TTC549 (cell line): ENCODE data around the gene SBF2.
A peak's percentile ranks its signal among the peaks of the same experiment; 100 is the strongest.
"Not testable (repeated sequence)": the region's sequence is repeated elsewhere in the genome, so short reads cannot be mapped to it uniquely, and the experiment has no call there.

Source experiments
- FAIRE-seq: peaks from 2 replicates; lab custom pipeline; 2012; peaks lifted over from hg19 to GRCh38; lab: Jason Lieb, UNC

The SBF2 gene

GRCh38 chr11:10051868-10052586 lies 242.0 kb downstream of the SBF2 start:
- no peak for FAIRE-seq

- no peak for FAIRE-seq
These were observed 243.5 kb downstream of the SBF2 start for GRCh38 chr11:10050561-10050960.

- FAIRE-seq: no peak
These were observed 244.3 kb downstream of the SBF2 start for GRCh38 chr11:10049756-10050155.

GRCh38 chr11:10048350-10048749 lies 245.7 kb downstream of the SBF2 start:
- FAIRE-seq: no peak

- FAIRE-seq: no peak
These were observed 249.4 kb downstream of the SBF2 start for GRCh38 chr11:10044618-10045017.

GRCh38 chr11:10042699-10043098 lies 251.3 kb downstream of the SBF2 start:
- FAIRE-seq: no peak

- no peak for FAIRE-seq
These were observed 252.1 kb downstream of the SBF2 start for GRCh38 chr11:10041748-10042446.

GRCh38 chr11:10041332-10041731 lies 252.7 kb downstream of the SBF2 start:
- no peak for FAIRE-seq

GRCh38 chr11:10038521-10039302 lies 255.3 kb downstream of the SBF2 start:
- FAIRE-seq: peak; percentile 70

- not testable (repeated sequence) for FAIRE-seq
These were observed 258.1 kb downstream of the SBF2 start for GRCh38 chr11:10035932-10036331.

- no peak for FAIRE-seq
These were observed 261.1 kb downstream of the SBF2 start for GRCh38 chr11:10032935-10033334.

- no peak for FAIRE-seq
These were observed 263.9 kb downstream of the SBF2 start for GRCh38 chr11:10030122-10030490.

GRCh38 chr11:10029386-10030121 lies 264.5 kb downstream of the SBF2 start:
- FAIRE-seq: no peak

GRCh38 chr11:10026514-10026913 lies 267.5 kb downstream of the SBF2 start:
- no peak for FAIRE-seq

GRCh38 chr11:10023212-10023611 lies 270.8 kb downstream of the SBF2 start:
- FAIRE-seq: no peak

GRCh38 chr11:10022764-10023163 lies 271.3 kb downstream of the SBF2 start:
- no peak for FAIRE-seq

GRCh38 chr11:10021563-10021962 lies 272.5 kb downstream of the SBF2 start:
- FAIRE-seq: no peak

- no peak for FAIRE-seq
These were observed 273.9 kb downstream of the SBF2 start for GRCh38 chr11:10019906-10020682.

- no peak for FAIRE-seq
These were observed 276.1 kb downstream of the SBF2 start for GRCh38 chr11:10017911-10018310.

- FAIRE-seq: no peak
These were observed 277.0 kb downstream of the SBF2 start for GRCh38 chr11:10017050-10017449.

GRCh38 chr11:10012068-10012467 lies 282.0 kb downstream of the SBF2 start:
- FAIRE-seq: no peak
